Stimulated activated CD8-positive, alpha-beta memory T cell treated with anti-CD3 and anti-CD28 coated beads, Interleukin-7, amount 100 ng/mL, for 1 hour (primary cell): ENCODE results near the gene ATIC.

Experiments
- DNase-seq, 2 donors: peaks; one replicate each; pipeline ENCODE4 v3.0.0-alpha.2; 2020; ENCODE audit warnings: low read depth in 2 of 2

The ATIC gene

DNA sequence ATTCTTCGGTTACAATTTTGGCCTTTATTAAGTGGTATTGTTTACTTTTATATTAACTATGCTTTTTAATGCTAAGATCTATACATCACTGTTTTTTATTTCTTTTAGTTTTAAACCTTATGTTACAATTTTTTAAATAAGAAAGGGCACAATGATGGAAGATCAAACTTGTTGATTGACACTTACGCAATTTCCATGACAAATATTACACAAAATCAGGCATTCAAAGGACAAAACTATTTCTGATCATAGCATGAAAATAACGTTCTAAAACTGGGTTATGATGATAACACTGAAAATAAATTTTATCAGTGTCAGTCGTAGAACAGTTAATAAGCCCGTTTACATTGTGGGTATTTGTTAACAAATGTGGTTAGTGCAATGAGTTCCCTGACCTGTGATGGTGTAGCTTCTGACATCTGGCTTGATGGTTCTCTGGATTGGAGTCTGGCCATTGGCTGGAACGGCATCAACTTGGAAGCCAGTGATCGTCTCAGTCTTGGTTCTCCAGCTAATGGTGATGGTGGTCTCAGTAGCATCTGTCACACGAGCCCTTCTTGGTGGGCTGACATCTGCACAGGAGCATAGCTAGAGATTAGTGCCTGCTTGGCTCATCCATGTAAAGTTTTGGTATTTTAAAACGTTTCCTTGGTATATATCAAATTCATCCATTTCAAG, 64.4 kb downstream of the ATIC start:
- no peak for DNase-seq

DNA sequence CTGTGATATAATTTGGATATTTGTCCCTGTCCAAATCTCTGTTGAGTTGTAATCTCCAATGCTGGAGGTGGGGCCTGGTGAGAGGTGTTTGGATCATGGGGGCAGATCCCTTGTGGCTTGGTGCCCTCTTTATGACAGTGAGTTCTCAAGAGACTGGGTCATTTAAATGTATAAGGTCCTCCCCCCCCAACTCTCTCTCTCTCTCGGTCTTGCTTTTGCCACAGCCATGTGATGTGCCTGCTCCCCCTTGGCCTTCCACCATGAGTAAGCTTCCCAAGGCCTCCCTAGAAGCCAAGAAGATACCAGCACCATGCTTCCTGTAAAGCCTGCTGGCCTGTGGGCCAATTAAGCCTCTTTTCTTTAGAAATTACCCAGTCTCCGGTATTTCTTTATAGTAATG, 65.4 kb downstream of the ATIC start:
- no peak for DNase-seq

DNA sequence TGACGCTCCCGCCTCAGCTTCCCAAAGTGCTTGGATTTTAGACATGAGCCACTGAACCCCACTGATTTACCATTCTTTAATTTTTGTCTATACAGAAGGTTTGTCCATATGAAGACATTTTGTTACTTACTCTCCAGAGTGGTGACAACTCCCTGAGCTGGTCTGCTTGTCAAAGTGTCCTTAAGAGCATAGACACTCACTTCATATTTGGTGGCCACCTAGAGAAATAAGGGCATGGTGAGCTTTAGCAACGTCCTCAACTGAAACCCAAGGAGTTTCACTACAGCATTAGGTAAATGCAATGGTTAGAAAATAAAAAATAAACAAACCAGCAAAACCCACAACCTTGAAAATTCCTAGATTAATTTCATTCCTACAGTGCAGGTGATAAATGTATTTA, 66.2 kb downstream of the ATIC start:
- DNase-seq: no peak

DNA sequence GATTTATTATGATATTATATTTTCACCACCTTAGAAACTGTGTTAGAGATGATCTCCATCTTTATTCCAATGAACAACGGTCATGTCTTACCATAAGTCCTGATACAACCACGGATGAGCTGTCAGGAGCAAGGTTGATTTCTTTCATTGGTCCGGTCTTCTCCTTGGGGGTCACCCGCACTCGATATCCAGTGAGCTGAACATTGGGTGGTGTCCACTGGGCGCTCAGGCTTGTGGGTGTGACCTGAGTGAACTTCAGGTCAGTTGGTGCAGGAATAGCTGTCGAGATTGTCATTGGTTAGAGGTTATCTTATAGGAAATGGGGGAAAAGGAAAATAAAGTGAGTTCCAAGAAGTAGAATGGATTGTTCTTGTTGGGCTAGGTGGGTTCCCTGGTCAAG, 67.2 kb downstream of the ATIC start:
- no peak for DNase-seq

DNA sequence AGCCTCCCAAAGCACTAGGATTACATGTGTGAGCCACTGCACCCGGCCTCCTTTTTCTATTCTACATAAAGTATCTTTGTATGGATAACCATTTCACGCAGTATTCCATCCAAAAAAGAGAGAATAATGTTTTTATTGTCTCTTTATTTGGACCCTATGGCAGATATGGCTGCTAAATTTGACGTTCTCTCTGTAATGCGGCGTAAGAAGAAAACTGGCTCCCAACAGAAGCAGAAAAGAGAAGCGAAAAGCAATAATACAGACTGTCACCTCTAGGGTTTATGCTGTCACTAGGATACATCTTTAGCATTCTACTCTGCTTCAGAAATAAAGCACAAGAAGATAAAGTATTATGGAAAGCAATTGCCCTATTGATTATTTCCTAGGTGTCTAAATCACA, 68.1 kb downstream of the ATIC start:
- no peak for DNase-seq

DNA sequence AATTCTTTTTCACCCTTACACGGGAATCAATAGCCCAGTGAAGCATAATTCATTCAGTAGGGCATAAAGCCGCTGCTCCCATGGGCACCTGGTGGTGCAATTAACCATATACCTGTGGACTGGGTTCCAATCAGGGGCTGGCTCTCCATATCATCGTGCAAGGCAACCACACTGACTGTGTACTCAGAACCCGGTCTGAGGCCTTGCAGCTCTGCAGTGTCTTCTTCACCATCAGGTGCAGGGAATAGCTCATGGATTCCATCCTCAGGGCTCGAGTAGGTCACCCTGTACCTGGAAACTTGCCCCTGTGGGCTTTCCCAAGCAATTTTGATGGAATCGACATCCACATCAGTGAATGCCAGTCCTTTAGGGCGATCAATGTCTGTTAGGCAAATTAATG, 68.8 kb downstream of the ATIC start:
- no peak for DNase-seq

DNA sequence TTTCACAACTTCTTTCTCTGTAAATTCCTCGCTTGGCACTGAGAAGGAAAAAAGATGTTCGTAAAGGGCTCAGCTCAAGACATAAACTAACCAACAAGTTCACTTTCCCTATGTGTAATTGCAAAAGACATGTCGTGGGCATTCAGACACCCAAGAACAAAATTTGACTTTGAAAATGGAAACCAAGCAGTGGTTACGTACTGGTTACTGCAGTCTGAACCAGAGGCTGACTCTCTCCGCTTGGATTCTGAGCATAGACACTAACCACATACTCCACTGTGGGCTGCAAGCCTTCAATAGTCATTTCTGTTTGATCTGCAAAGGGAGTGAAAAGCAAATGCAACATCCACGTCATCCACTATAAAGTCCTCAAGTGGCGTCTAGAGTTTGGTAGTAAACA, 70.2 kb downstream of the ATIC start:
- no peak for DNase-seq

DNA sequence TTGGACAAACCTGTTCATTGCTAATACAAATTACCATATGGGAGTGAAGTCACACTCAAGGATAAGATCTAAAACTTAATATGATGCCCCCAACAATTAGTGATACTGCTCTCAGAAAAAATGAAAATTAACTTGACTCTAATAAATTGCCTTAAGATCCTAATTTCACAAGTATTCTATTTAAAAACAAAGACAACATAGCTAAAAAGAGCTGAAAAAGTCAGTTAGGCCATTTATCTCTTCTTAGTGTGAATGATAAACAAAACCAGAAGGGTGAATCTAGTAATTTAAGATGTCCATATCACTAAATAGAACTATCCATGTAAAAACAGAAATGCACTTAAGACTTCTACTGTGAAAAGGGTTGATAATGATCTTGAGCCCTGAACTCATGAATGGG, 70.6 kb downstream of the ATIC start:
- no peak for DNase-seq

DNA sequence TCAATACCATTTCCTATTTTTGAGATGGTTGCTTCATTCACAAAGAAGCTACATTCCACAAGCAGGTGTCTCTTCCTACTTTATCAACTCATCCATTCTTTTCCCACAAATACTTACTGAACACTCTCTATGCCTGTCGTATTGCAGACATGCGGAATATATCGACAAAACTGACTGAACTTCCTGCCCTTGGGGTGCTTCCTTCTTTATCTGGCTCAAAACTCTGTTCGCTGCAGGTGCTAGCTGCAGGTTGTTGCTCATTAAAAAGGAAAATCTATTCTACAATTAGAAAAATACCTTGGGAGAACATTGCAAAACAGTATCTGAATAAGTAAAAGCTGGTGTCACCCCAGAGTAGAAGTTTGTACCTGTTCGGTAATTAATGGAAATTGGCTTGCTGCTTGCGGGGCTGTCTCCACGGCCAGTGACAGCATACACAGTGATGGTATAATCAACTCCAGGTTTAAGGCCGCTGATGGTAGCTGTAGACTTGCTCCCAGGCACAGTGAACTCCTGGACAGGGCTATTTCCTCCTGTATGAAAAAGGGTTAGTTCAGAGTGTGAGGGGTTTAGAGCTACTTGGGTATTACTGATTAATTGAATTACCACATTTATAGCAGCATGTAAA, 71.9 kb downstream of the ATIC start:
- no peak for DNase-seq

DNA sequence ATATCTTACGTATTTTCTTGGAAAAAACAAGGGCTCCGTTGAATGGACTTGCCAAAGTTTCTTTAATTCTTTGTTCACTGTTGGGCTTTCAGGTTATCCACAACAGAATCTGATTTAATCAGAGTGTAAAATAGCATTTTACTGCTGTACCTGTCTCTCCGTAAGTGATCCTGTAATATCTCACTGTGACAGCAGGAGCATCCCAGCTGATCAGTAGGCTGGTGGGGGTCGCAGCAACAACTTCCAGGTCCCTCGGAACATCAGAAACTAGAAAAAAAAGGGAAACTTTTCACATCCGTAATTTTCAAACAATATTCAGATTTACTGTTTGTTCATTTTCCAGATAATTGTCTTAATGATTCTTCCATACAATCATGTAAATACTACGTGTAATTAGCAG, 72.9 kb downstream of the ATIC start:
- DNase-seq: no peak

DNA sequence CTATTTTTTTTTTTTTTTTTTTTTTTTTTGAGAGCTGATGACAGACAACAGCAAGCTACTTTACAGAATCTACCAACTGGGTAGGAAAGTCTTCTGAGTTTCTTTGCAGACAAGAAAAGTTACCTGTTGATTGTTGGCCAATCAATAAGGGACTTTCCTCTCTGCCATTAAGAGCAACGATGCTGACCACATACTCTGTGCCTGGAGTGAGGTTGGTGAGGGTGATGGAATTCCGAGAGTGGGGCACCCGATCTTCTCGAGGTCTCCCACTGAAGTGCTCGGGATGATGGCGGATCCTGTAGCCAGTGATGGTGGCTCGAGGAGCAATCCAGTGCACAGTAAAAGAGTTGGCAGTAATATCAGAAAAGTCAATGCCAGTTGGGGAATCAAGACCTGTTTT, 74.7 kb downstream of the ATIC start:
- no peak for DNase-seq

DNA sequence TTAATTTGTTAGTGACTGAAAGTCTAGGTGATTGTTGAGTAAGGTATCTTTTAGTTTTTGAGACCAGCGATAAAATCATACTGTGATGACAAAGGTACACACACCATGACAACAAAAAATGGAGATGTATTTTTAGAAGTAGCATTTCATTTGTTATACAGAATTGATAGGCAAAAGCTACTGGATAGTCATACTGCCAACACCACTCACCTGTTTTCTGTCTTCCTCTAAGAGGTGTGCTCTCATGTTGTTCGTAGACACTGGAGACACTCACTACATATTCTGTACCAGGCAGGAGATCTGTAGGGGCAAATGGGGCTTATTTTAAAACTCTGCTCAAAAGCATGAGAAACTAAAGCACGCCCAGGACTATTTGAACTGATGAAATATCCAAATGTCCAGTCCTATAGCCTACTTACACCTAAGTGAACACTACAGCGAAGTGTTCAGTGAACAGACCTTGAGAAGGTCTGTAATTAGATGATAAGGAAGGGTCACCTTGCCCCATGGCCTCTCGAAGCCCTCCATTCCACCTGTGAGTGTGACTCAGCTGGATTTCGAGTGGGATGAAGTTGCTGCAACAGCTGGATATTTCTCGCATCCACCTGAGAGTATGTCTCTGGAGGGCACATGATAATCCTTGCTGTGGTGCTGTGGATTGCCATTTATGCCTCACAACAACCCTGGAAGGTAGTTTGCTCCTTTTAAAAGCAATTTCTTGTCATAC, 76.3 kb downstream of the ATIC start:
- DNase-seq: no peak

DNA sequence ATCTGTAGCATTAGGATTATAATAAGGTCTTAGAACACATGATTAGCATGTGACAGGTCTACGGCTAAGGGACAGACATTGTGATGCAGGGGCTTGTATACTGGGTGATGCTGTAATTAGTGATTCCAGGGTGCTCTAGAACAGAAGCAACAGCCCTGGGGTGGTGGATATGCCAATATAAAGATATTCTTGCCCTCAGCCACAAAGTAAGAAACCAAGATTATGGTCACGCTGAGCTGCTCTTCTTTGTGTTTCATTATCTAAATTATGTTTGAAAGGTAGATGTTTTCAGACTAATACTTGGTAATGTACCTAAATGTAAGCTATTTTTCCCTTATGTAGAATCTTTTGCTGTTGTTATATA, 78.7 kb downstream of the ATIC start:
- no peak for DNase-seq

DNA sequence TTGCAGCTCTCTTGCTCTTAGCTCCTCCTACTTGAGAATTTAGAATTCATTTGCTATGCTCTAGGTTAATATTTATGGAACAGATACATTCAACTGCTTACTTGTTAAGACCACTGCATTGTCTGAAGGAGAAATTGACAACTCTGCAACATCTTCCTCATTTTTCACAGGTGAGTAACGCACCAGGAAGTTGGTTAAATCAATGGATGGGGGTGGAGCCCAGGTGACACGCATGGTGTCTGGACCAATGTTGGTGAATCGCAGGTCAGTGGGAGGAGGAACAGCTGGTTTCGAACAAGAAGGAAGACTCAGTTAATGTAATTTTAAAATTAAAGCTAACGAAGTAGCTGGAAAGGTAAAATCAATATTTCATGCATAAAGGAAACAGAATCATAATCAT, 79.7 kb downstream of the ATIC start:
- no peak for DNase-seq

DNA sequence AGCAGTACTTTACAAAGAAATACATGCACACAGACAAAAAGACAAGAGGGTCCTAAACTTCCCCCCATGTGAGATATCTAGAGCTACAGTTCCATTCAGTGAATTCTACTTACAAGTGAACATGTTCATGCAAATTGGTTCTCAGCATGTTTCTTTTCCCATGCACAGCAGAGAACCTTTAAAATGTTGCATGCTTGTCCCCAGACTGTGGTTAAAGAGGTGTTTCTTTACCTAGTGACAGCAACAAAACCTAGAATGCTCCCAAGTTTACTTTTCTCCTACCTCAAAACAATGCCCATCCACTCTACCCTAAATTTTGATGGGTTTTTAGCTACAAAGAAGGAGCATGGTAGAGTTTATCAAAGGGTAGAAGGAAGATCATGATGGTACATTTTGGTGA, 80.3 kb downstream of the ATIC start:
- no peak for DNase-seq

DNA sequence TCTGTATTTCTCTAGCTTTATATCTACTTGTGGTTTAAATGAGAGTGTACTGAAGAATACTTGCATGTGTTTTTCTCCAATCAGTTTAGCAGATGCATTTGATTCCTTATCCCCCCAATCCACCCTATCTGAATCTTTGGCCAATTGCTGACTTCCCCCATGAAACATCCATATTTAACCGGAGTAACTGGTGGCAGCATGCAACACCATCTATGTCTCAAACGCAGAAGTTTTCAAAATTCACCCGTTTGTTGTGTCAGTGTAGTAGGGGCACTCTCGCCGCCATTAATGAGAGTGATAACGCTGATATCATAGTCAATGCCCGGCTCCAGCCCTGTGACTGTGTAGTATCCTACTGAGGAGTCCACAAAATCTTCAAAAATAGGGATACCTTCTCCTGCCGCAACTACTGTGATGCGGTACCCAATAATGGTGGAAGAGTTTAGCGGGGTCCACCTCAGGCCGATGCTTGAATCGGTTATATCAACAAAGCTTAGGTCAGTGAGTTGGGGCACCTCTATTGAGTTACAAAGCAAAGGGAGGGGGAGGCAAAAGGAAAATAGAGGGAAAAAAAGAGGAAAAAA, 80.9 kb downstream of the ATIC start:
- DNase-seq: no peak

DNA sequence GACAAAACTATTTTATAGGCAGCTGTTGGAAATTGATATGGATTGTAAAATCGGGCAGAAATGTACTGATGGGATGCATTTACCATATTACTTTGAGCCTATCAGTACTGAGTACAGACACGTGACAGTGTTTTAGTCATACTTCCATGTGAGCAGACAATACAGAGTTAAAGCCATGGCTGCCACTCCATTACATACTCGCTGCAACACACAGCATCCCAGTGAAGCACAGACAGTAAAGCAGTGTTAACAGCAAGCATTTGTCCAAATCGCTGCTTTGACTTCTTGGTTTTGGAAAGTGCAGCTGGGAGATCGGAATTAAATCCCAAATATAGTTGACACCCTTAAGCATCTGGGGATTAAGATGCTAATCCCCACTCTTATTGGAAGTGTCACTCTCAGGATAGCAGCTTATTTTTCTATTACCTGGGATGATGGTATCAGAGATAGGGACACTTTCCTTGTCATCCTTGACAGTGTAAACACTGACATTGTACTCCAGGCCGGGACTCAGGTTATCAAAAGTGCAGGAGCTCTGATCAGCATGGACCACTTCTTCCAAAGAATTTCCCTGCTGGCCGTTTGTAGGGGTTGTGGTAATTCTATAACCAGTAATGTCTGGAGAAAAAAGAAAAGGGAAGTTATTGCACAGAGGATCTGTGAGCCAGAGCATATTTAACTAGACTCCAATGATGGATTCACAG, 82.4 kb downstream of the ATIC start:
- no peak for DNase-seq

DNA sequence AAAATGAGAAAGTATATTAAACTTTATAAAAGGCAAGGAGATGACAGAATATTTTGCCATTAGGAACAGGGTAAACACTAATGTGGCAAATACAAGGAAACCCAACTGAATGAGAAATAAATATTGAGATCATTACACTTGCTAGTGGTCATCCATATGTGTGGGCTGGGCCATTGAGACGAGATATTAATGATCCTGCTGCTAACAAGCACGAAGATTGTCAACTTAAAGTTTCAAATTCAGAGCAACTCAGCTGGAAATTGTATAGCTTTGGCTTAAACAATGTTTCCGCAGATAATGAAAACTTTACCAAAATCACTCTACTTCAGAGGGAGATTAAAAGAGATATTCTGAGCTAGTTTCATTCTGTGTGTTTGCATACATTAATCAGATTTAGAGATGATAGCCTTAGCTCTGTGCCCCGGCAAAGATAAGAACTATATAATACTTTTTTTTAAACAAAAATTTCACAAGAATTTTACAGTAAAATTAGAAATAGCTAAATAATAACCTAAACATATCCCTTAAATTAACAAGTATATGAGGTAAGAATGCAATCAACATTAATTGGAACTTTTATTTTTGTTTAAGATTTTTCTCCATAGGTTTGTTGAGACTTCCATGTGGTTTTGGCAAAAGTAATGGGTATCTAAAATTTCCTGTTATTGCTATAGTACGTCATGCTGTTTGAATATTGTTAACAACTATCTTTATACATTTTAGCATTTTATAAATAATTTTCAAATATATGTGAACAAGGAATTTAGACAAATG, 84.0 kb downstream of the ATIC start:
- no peak for DNase-seq

DNA sequence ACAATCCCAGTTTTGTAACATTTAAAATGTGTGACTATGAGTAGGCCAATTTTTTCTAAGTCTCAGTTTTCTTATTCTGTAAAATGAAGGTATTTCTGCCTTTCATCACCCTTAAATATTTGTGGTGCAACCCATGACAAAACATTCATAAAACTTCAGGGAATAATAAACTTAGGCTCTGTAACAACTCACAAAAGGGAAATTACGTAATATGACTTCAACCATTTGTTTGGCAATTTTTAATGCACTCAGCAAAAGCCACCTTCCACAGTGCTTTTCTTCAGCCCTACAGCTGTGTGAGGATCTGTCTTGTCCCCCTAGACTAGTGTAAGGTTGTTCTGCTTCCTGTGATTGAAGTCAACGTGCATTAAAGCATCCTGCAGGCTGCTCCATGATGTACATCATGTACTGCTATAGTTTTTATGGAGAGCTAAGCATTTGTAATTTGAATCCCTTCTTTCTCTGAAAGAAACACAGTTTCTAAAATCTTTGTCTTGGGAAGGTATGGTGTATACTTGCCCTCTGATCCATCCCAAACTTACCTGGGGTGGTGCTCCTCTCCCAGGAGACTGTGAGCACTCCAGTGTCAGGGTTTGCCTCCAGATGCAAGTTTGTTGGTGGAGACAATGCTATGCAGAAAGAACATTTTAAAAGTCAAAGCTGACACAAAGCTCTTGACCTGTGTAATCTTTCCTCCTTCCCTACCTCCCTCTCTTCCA, 84.9 kb downstream of the ATIC start:
- DNase-seq: no peak

DNA sequence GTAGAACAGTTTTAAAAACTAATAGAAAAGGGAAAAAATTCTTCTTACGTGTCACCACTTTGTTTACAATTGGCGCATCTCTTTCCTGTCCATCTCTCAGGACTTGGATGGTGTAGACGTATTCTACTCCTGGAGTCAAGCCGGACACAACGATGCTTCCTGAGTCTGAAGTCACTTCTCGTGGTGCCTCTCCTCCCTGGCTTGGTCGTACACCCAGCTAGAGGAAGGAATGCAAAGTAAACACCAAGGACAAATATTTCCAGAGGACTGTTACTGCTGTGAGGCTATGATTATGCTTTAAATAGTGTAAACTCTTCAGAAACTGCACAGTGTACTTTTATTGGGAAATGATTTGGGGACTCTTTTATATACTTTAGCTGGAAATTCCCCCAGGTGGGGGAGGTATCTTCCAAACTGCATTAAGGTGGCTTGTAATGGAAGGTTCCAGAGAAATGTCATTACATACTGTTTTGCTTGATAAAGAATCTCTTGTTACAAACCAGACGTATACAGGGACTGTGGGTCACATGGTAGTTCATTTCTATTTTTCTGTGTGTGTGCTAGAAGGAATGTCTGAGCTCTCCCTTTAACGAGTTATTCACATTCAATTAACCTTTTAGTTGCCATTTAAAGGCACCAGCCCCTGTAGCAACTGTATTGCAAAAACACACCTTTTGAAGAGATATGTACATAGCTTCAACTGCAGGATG, 85.9 kb downstream of the ATIC start:
- no peak for DNase-seq
